ENCODE data around the gene SH3PXD2B. TPM values are rescaled to one million over a fixed set of nuclear protein-coding genes. Genes with fewer than 3 reads are reported as not detected.
"Not testable (repeated sequence)": the region's sequence is repeated elsewhere in the genome, so short reads cannot be mapped to it uniquely, and the experiment has no call there.

Gene SH3PXD2B
- total and polyA plus RNA-seq, 8 donors = 6.7 to 63.0 (median 20.5) TPM

DNA sequence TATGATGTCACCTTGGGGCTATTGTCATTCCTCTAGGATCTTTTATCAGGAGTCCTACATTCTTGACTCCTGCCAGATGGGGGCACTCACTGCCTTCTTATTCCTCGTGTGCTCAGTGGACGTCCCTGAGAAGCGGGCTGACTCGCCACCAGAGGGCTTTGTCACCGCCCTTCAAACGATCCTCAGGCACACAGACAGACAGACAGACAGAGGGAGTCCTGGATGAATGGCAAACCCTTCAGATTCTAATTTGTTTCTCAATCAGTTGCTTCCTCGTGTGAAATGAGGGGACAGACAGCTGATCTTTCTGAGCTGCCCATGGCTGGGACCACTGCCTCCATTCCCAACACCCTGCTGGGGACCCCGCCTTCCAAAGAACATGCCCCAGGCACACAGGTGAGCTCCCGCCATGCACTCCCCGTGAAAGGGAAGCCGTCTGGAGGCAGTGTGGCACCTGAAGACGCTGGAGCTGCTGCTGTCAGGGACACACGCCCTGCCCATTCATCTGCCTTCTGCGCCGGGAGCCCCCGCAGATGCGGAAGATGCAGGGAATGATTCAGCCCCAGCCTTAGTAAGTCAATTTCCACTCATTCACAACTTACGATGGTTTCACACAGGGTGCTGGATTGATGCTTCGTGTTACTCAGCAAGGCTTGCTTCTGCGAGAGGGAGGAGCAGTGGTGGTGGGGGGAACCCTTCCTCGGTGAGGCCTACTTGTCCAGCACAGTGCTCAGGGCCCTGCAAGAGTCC, 24.9 kb upstream of the SH3PXD2B start:
- Histone ChIP-seq H3K36me3 (no peaks in the 10 kb centered on the region), H3K4me3 (no peak overlapping the region), H3K4me1 (peaks cover 0 to 6% (median 2%) of the 10 kb centered on the region in 4 donors), H3K27ac (peak overlapping the region in 2 of 5 donors; percentile 3 to 28), H3K27me3 (no peaks in the 10 kb centered on the region), H3K9me3 (no peaks in the 10 kb centered on the region)
- intact Hi-C loops (cut with DNase I; ENCODE audit: low total_unique reads) = loop anchor here (5.0 kb wide), 1 partner anchor 218 kb away; no protein-coding TSS in a partner anchor
- DNase-seq = peak; percentile 83 to 96
- peak in 2 of 3 donors; percentile 24 to 76 for TF ChIP-seq POLR2AphosphoS5 (IDR thresholded peaks at IDR 0.05)
- no peak for TF ChIP-seq EP300 (IDR thresholded peaks at IDR 0.05)
- peak in 6 of 7 experiments; percentile 8 to 97 (median 82) for TF ChIP-seq CTCF (IDR thresholded peaks at IDR 0.05)
- TF ChIP-seq POLR2A (IDR thresholded peaks at IDR 0.05) = no peak
- WGBS, 5 donors = 42 to 48% (median 47%) methylated on average over 20 to 21 of the region's 21 CpGs

DNA sequence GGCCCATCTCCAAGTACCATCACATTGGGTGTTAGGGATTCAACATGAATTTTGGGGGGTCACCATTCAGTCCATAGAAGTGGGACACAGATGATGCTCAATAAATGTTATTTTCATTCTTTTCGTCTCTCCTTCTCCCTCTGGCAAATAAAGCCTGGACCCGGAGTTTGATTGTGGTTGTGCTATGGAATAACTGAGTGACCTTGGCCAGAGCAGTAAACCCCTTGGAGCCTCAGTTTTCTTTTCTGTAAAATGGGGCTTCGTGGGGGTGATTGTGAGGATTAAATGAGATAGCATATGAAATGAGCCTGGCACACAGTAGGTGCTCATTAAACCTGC, 24.3 kb upstream of the SH3PXD2B start:
- H3K27ac ChIP-seq, H3K27me3 ChIP-seq, H3K4me3 ChIP-seq, H3K36me3 ChIP-seq, DNase-seq, H3K9me3 ChIP-seq, H3K4me1 ChIP-seq: not testable (repeated sequence)
- WGBS, 5 donors = 46 to 89% (median 47%) methylated on average over 2 to 3 of the region's 3 CpGs
- intact Hi-C loops (cut with DNase I; ENCODE audit: low total_unique reads) = loop anchor here (5.0 kb wide), 1 partner anchor 219 kb away; no protein-coding TSS in a partner anchor

DNA sequence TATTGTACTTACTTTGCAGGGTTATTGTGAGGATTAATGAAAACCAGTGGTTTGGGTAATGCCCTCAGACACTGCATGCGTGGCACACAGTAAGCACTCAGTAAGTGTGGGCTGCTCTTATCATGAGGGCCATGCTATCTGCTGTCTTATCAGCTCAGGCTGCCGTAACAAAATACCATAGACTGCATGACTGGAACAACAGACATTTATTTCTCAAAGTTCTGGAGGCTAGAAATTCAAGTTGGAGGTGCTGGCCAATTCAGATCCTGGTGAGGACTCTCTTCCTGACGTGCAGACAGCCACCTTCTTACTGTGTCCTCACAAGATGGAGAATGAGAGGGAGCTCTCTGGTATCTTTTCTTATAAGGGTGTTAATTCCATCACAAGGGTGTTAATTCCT, 23.9 kb upstream of the SH3PXD2B start:
- no peak overlapping the region for H3K4me3 ChIP-seq
- 42 to 76% (median 55%) methylated on average over 1 to 3 of the region's 3 CpGs for WGBS, 5 donors

DNA sequence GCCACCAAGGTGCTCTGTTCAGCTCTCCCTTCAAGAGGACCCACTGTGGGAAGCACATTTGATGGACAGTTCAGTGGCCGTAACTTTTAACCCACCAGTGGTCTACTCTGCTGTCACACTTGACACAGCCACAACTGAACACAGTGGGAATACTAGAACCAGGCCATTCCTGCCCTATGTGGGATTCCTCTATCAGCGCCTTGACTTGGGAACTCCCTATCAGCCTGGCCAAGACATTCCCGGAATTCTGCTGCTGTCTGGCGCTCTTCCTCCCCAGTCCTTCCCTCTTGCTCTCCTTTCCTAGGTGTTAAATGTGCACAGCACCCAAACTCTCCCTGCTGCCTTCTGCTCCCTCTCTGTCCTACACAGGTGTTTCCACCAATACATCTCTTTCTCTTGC, 23.1 kb upstream of the SH3PXD2B start:
- WGBS, 5 donors = 58 to 65% (median 62%) methylated on average over 3 to 4 of the region's 4 CpGs
- no peak overlapping the region for H3K4me3 ChIP-seq
- H3K27me3 ChIP-seq = no peaks in the 10 kb centered on the region
- no peaks in the 10 kb centered on the region for H3K36me3 ChIP-seq
- H3K9me3 ChIP-seq = no peaks in the 10 kb centered on the region
- H3K27ac ChIP-seq = no peak overlapping the region
- intact Hi-C loops (cut with DNase I; ENCODE audit: low total_unique reads) = loop anchor here (5.0 kb wide), 1 partner anchor 220 kb away; no protein-coding TSS in a partner anchor
- peak in 1 of 2 donors; percentile 40 for DNase-seq
- no peak for TF ChIP-seq POLR2A (IDR thresholded peaks at IDR 0.05)
- TF ChIP-seq CTCF (IDR thresholded peaks at IDR 0.05) = no peak
- TF ChIP-seq EP300 (IDR thresholded peaks at IDR 0.05) = no peak
- TF ChIP-seq POLR2AphosphoS5 (IDR thresholded peaks at IDR 0.05) = no peak
- peaks cover 0 to 6% (median 2%) of the 10 kb centered on the region in 4 donors for H3K4me1 ChIP-seq

More for the DNA sequence above, 23.9 kb upstream of the SH3PXD2B start:
- Histone ChIP-seq H3K9me3 (no peaks in the 10 kb centered on the region), H3K4me1 (peaks cover 0 to 6% (median 2%) of the 10 kb centered on the region in 4 donors), H3K36me3 (no peaks in the 10 kb centered on the region), H3K27me3 (no peaks in the 10 kb centered on the region), H3K27ac (no peak overlapping the region)
- intact Hi-C loops (cut with DNase I; ENCODE audit: low total_unique reads) = loop anchor here (5.0 kb wide), 1 partner anchor 219 kb away; no protein-coding TSS in a partner anchor
- TF ChIP-seq POLR2AphosphoS5 (IDR thresholded peaks at IDR 0.05) (no peak), POLR2A (IDR thresholded peaks at IDR 0.05) (no peak), EP300 (IDR thresholded peaks at IDR 0.05) (no peak), CTCF (IDR thresholded peaks at IDR 0.05) (no peak)
- DNase-seq = no peak

- no peak for DNase-seq
- no peaks in the 10 kb centered on the region for H3K9me3 ChIP-seq
- no peak overlapping the region for H3K27ac ChIP-seq
- intact Hi-C loops (cut with DNase I; ENCODE audit: low total_unique reads) = no loop called here
- H3K4me1 ChIP-seq = peaks cover 0 to 3% (median 1%) of the 10 kb centered on the region in 4 donors
- H3K4me3 ChIP-seq = no peak overlapping the region
- no peaks in the 10 kb centered on the region for H3K36me3 ChIP-seq
- no peaks in the 10 kb centered on the region for H3K27me3 ChIP-seq
- no peak for TF ChIP-seq POLR2AphosphoS5 (IDR thresholded peaks at IDR 0.05)
- no peak for TF ChIP-seq EP300 (IDR thresholded peaks at IDR 0.05)
- TF ChIP-seq POLR2A (IDR thresholded peaks at IDR 0.05) = no peak
- TF ChIP-seq CTCF (IDR thresholded peaks at IDR 0.05) = no peak
- WGBS, 5 donors = 80 to 87% (median 81%) methylated on average over 7 of the region's 7 CpGs
Observed at GRCh38 chr5:172474293-172474692, 20.0 kb upstream of the SH3PXD2B start.

Data from stomach (tissue), 9 donors.